WTC11 (cell line): ENCODE data around the gene NAA60. TPM values are rescaled to one million over a fixed set of nuclear protein-coding genes. Genes with fewer than 3 reads are reported as not detected.

Experiments
- ATAC-seq: fragments of 200-7000 bp; cut with Tn5 transposase; 2 replicates; pipeline ENCODE4 v1.10.0; 2021; ENCODE audit warnings: mild to moderate bottlenecking, moderate library complexity
- CTCF ChIA-PET: fragments of 300-600 bp; sonication (Branson Sonifier 250); formaldehyde crosslinking; loops from one replicate; lab custom pipeline; 2021; ENCODE audit warnings: antibody characterized with exemption; lab: Charles Lee
- POLR2A ChIA-PET: fragments of 350-600 bp; sonication (Branson Sonifier 250); formaldehyde crosslinking; loops from one replicate; lab custom pipeline; 2021; ENCODE audit warnings: antibody characterized with exemption; lab: Charles Lee
- DNase-seq: peaks from one replicate; pipeline ENCODE4 v3.0.0; 2021; ENCODE audit warnings: low spot score
- H3K27ac Mint-ChIP-seq: 2 replicates; pipeline ENCODE4 v1.8.0; 2021; ENCODE audit warnings: mixed read lengths
- H3K27me3 Mint-ChIP-seq: 2 replicates; pipeline ENCODE4 v1.8.0; 2021; ENCODE audit warnings: low read depth, mild to moderate bottlenecking, moderate library complexity, mixed read lengths
- H3K36me3 Mint-ChIP-seq: 2 replicates; pipeline ENCODE4 v1.8.0; 2021; ENCODE audit warnings: mixed read lengths
- H3K4me1 Mint-ChIP-seq: 2 replicates; pipeline ENCODE4 v1.8.0; 2022; ENCODE audit warnings: mixed read lengths
- H3K4me3 Mint-ChIP-seq: 2 replicates; pipeline ENCODE4 v1.8.0; 2021; ENCODE audit warnings: mild to moderate bottlenecking, moderate library complexity, mixed read lengths
- H3K9me3 Mint-ChIP-seq: 2 replicates; pipeline ENCODE4 v1.8.0; 2021; ENCODE audit warnings: mixed read lengths
- CREB1 ChIP-seq: sonication (generic); formaldehyde crosslinking; IDR thresholded peaks from 2 replicates; pipeline ENCODE4 v1.8.0; 2023; ENCODE audit warnings: mild to moderate bottlenecking, missing genetic modification reagents
- CTCF ChIP-seq: fragments of 200-600 bp; IDR thresholded peaks from 2 replicates; pipeline ENCODE4 v1.8.0; 2022; ENCODE audit warnings: antibody characterized with exemption
- E2F5 ChIP-seq: sonication (generic); formaldehyde crosslinking; IDR thresholded peaks from 2 replicates; pipeline ENCODE4 v1.8.1; 2022; ENCODE audit warnings: mild to moderate bottlenecking, moderate library complexity, missing genetic modification reagents
- ETV6 ChIP-seq: sonication (generic); formaldehyde crosslinking; IDR thresholded peaks from 2 replicates; pipeline ENCODE4 v1.8.1; 2022; ENCODE audit warnings: mild to moderate bottlenecking, missing genetic modification reagents
- GABPB1 ChIP-seq: sonication (generic); formaldehyde crosslinking; IDR thresholded peaks from 2 replicates; pipeline ENCODE4 v1.8.1; 2023; ENCODE audit warnings: mild to moderate bottlenecking, missing genetic modification reagents
- GTF2I ChIP-seq: fragments of 250-450 bp; sonication (Bioruptor Pico); conservative IDR thresholded peaks from 2 replicates; pipeline ENCODE4 v1.4.0; 2021; ENCODE audit warnings: mild to moderate bottlenecking
- IRF2 ChIP-seq: sonication (generic); formaldehyde crosslinking; IDR thresholded peaks from 2 replicates; pipeline ENCODE4 v1.8.0; 2022; ENCODE audit warnings: low read depth, missing genetic modification reagents, borderline replicate concordance
- JUN ChIP-seq: sonication (generic); formaldehyde crosslinking; IDR thresholded peaks from 2 replicates; pipeline ENCODE4 v1.8.0; 2023; ENCODE audit warnings: mild to moderate bottlenecking, missing genetic modification reagents
- KAT7 ChIP-seq: sonication (generic); formaldehyde crosslinking; IDR thresholded peaks from 2 replicates; pipeline ENCODE4 v1.8.1; 2023; ENCODE audit warnings: missing genetic modification reagents, mild to moderate bottlenecking, borderline replicate concordance
- PRRX2 ChIP-seq: fragments of 250-450 bp; sonication (Bioruptor Pico); IDR thresholded peaks from 2 replicates; pipeline ENCODE4 v1.8.0; 2021; ENCODE audit warnings: mild to moderate bottlenecking
- RORB ChIP-seq: fragments of 250-450 bp; sonication (Bioruptor Pico); IDR thresholded peaks from 2 replicates; pipeline ENCODE4 v1.9.0; 2021; ENCODE audit warnings: mild to moderate bottlenecking
- TEAD1 ChIP-seq: sonication (generic); formaldehyde crosslinking; IDR thresholded peaks from 2 replicates; pipeline ENCODE4 v1.8.0; 2022; ENCODE audit warnings: mild to moderate bottlenecking, missing genetic modification reagents
- TEAD4 ChIP-seq: sonication (generic); formaldehyde crosslinking; IDR thresholded peaks from 2 replicates; pipeline ENCODE4 v1.8.0; 2022; ENCODE audit warnings: mild to moderate bottlenecking, missing genetic modification reagents
- TP53 ChIP-seq: sonication (generic); formaldehyde crosslinking; IDR thresholded peaks from 2 replicates; pipeline ENCODE4 v1.8.1; 2023; ENCODE audit warnings: mild to moderate bottlenecking, missing genetic modification reagents
- ZNF138 ChIP-seq: sonication (generic); formaldehyde crosslinking; conservative IDR thresholded peaks from 2 replicates; pipeline ENCODE4 v1.8.1; 2022; ENCODE audit warnings: mild to moderate bottlenecking, moderate library complexity, missing genetic modification reagents
- ZNF263 ChIP-seq: sonication (generic); formaldehyde crosslinking; IDR thresholded peaks from 2 replicates; pipeline ENCODE4 v1.8.1; 2022; ENCODE audit warnings: low read depth, mild to moderate bottlenecking, moderate library complexity, missing genetic modification reagents
- ZNF317 ChIP-seq: sonication (generic); formaldehyde crosslinking; IDR thresholded peaks from 2 replicates; pipeline ENCODE4 v1.8.1; 2023; ENCODE audit warnings: low read depth, mild to moderate bottlenecking, moderate library complexity, missing genetic modification reagents, borderline replicate concordance
- ZNF396 ChIP-seq: fragments of 250-450 bp; sonication (Bioruptor Pico); IDR thresholded peaks from 2 replicates; pipeline ENCODE4 v1.8.0; 2021; ENCODE audit warnings: mild to moderate bottlenecking, moderate library complexity, borderline replicate concordance
- ZNF416 ChIP-seq: fragments of 250-450 bp; sonication (Bioruptor Pico); IDR thresholded peaks from 2 replicates; pipeline ENCODE4 v1.9.0; 2021; ENCODE audit warnings: mild to moderate bottlenecking, inconsistent platforms
- total RNA-seq: library from RNA; stranded (reverse); gene quantifications from 3 replicates; pipeline ENCODE4 v1.2.3, GENCODE V29; 2021
- TF ChIP-seq, protein P1 (sequence below): sonication (generic); formaldehyde crosslinking; IDR thresholded peaks from 2 replicates; pipeline ENCODE4 v1.8.1; 2022; ENCODE audit warnings: low read depth, mild to moderate bottlenecking, moderate library complexity, missing genetic modification reagents, borderline replicate concordance
- TF ChIP-seq, protein P2 (sequence below): sonication (generic); formaldehyde crosslinking; IDR thresholded peaks from 2 replicates; pipeline ENCODE4 v1.8.1; 2022; ENCODE audit warnings: missing genetic modification reagents, borderline replicate concordance
- TF ChIP-seq, protein P3 (sequence below): sonication (generic); formaldehyde crosslinking; IDR thresholded peaks from 2 replicates; pipeline ENCODE4 v1.8.0; 2022; ENCODE audit warnings: mild to moderate bottlenecking, missing genetic modification reagents
- TF ChIP-seq, protein P4 (sequence below): fragments of 250-450 bp; sonication (Bioruptor Pico); IDR thresholded peaks from 2 replicates; pipeline ENCODE4 v2.1.2; 2022; ENCODE audit warnings: mild to moderate bottlenecking, moderate library complexity
- TF ChIP-seq, protein P5 (sequence below): sonication (generic); formaldehyde crosslinking; IDR thresholded peaks from 2 replicates; pipeline ENCODE4 v1.8.1; 2023; ENCODE audit warnings: mild to moderate bottlenecking, moderate library complexity, missing genetic modification reagents

NAA60 gene
- total RNA-seq, 1 experiment from 2014 or later: 50.3 TPM

DNA sequence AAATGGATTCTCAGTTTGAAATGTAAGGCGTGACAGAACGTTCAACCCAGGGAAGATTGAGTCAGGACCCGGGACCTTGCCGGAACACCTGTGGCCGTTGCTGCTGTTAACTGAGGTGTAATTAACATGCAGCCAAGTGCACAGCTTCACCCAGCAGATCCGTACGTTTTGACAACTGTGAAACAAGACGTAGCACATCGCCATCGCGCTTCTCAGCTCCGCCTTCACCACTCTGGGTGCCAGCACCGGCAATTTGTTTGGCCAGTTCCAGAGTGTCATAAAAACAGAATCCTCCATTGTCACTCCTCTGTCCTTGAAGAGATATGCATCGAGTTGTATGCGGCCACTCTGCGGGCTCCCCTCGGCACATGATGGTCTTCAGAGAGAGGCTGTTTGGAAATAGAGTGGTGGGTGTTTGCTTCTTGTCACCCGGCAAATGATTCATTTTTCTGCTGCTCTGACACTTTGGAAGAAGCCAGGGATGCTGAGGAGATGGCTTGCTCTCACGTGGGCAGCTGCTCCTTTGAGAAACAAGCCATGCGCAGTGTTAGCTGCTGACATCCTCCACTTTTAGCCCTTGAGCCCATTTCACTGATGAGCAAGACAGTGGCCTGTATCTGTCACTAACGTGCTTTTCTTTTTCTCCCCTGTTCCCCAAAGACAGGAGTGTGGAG lies 22.6 kb downstream of the NAA60 start:
- CTCF ChIA-PET: interaction anchor here (1.0 kb wide), 2 partner anchors 20 to 25 kb away, joined by 3 read pairs; no protein-coding TSS in a partner anchor
- Mint-ChIP-seq H3K27ac (no peak overlapping the region), H3K9me3 (no peaks in the 10 kb centered on the region), H3K27me3 (no peaks in the 10 kb centered on the region), H3K4me1 (peaks cover 66% of the 10 kb centered on the region), H3K36me3 (peaks cover 13% of the 10 kb centered on the region; the same call in 1 of the 2 replicates), H3K4me3 (no peak overlapping the region)
- TF ChIP-seq, protein P1, sequence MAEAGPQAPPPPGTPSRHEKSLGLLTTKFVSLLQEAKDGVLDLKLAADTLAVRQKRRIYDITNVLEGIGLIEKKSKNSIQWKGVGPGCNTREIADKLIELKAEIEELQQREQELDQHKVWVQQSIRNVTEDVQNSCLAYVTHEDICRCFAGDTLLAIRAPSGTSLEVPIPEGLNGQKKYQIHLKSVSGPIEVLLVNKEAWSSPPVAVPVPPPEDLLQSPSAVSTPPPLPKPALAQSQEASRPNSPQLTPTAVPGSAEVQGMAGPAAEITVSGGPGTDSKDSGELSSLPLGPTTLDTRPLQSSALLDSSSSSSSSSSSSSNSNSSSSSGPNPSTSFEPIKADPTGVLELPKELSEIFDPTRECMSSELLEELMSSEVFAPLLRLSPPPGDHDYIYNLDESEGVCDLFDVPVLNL (CRISPR knock-in tag): no peak
- TF ChIP-seq, protein P2, sequence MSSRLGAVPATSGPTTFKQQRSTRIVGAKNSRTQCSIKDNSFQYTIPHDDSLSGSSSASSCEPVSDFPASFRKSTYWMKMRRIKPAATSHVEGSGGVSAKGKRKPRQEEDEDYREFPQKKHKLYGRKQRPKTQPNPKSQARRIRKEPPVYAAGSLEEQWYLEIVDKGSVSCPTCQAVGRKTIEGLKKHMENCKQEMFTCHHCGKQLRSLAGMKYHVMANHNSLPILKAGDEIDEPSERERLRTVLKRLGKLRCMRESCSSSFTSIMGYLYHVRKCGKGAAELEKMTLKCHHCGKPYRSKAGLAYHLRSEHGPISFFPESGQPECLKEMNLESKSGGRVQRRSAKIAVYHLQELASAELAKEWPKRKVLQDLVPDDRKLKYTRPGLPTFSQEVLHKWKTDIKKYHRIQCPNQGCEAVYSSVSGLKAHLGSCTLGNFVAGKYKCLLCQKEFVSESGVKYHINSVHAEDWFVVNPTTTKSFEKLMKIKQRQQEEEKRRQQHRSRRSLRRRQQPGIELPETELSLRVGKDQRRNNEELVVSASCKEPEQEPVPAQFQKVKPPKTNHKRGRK (CRISPR knock-in tag): no peak
- TF ChIP-seq, protein P3, sequence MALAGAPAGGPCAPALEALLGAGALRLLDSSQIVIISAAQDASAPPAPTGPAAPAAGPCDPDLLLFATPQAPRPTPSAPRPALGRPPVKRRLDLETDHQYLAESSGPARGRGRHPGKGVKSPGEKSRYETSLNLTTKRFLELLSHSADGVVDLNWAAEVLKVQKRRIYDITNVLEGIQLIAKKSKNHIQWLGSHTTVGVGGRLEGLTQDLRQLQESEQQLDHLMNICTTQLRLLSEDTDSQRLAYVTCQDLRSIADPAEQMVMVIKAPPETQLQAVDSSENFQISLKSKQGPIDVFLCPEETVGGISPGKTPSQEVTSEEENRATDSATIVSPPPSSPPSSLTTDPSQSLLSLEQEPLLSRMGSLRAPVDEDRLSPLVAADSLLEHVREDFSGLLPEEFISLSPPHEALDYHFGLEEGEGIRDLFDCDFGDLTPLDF (CRISPR knock-in tag): no peak
- no peak for TF ChIP-seq KAT7
- TF ChIP-seq E2F5: no peak
- no peak for TF ChIP-seq RORB (CRISPR knock-in tag)
- TF ChIP-seq GTF2I (CRISPR knock-in tag): no peak
- TF ChIP-seq, protein P4, sequence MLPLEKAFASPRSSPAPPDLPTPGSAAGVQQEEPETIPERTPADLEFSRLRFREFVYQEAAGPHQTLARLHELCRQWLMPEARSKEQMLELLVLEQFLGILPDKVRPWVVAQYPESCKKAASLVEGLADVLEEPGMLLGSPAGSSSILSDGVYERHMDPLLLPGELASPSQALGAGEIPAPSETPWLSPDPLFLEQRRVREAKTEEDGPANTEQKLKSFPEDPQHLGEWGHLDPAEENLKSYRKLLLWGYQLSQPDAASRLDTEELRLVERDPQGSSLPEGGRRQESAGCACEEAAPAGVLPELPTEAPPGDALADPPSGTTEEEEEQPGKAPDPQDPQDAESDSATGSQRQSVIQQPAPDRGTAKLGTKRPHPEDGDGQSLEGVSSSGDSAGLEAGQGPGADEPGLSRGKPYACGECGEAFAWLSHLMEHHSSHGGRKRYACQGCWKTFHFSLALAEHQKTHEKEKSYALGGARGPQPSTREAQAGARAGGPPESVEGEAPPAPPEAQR: no peak
- TF ChIP-seq ETV6 (CRISPR knock-in tag): no peak
- TF ChIP-seq ZNF396 (CRISPR knock-in tag): no peak
- no peak for TF ChIP-seq IRF2
- TF ChIP-seq TEAD1: no peak
- no peak for TF ChIP-seq ZNF317
- no peak for TF ChIP-seq JUN
- no peak for TF ChIP-seq TEAD4 (CRISPR knock-in tag)
- POLR2A ChIA-PET: no interaction called here
- ATAC-seq: no peak
- DNase-seq: no peak

- POLR2A ChIA-PET: no interaction called here
- no peaks in the 10 kb centered on the region for H3K27me3 Mint-ChIP-seq
- ATAC-seq (no peak), DNase-seq (no peak)
- H3K9me3 Mint-ChIP-seq: no peaks in the 10 kb centered on the region
- H3K4me1 Mint-ChIP-seq: peaks cover 57% of the 10 kb centered on the region
- no peak overlapping the region for H3K4me3 Mint-ChIP-seq
- peak overlapping the region; percentile 20 for H3K27ac Mint-ChIP-seq
- peaks cover 13% of the 10 kb centered on the region; the same call in 1 of the 2 replicates for H3K36me3 Mint-ChIP-seq
- CTCF ChIA-PET: interaction anchor here (0.6 to 1.0 kb wide), 2 partner anchors 19 to 21 kb away, joined by 3 read pairs; no protein-coding TSS in a partner anchor
- TF ChIP-seq TP53 (CRISPR knock-in tag) (no peak), CTCF (no peak), E2F5 (no peak), ZNF416 (no peak), ZNF138 (CRISPR knock-in tag) (no peak), RORB (CRISPR knock-in tag) (no peak), CREB1 (CRISPR knock-in tag) (no peak), PRRX2 (CRISPR knock-in tag) (no peak), ZNF263 (CRISPR knock-in tag) (no peak), GABPB1 (CRISPR knock-in tag) (no peak)
- TF ChIP-seq, protein P5, sequence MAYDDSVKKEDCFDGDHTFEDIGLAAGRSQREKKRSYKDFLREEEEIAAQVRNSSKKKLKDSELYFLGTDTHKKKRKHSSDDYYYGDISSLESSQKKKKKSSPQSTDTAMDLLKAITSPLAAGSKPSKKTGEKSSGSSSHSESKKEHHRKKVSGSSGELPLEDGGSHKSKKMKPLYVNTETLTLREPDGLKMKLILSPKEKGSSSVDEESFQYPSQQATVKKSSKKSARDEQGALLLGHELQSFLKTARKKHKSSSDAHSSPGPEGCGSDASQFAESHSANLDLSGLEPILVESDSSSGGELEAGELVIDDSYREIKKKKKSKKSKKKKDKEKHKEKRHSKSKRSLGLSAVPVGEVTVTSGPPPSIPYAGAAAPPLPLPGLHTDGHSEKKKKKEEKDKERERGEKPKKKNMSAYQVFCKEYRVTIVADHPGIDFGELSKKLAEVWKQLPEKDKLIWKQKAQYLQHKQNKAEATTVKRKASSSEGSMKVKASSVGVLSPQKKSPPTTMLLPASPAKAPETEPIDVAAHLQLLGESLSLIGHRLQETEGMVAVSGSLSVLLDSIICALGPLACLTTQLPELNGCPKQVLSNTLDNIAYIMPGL: no peak
Observed at GRCh38 chr16:3467182-3467581, 23.7 kb downstream of the NAA60 start.
